Parathyroid adenoma (tissue), 2 donors: ENCODE measurements around the gene PCDH9.

Experiments used
- H2AFZ ChIP-seq: fragments of 300-600 bp; sonication (generic); one replicate; pipeline ENCODE4 v1.7.0; 2017; ENCODE audit warnings: antibody characterized with exemption, mild to moderate bottlenecking
- H3K27ac ChIP-seq: fragments of 300-600 bp; sonication (generic); one replicate; pipeline ENCODE4 v1.7.0; 2017
- H3K27me3 ChIP-seq: fragments of 300-600 bp; sonication (generic); one replicate; pipeline ENCODE4 v1.7.0; 2017; ENCODE audit warnings: low read length; ENCODE audit not compliant: control insufficient read depth, insufficient read depth
- H3K36me3 ChIP-seq: fragments of 300-600 bp; sonication (generic); one replicate; pipeline ENCODE4 v1.7.0; 2017; ENCODE audit warnings: low read length; ENCODE audit not compliant: control insufficient read depth, insufficient read depth
- H3K4me1 ChIP-seq: fragments of 300-600 bp; sonication (generic); one replicate; pipeline ENCODE4 v1.7.0; 2017; ENCODE audit warnings: control low read depth
- H3K4me2 ChIP-seq: fragments of 300-600 bp; sonication (generic); one replicate; pipeline ENCODE4 v1.7.0; 2017; ENCODE audit warnings: low read length
- H3K4me3 ChIP-seq: fragments of 300-600 bp; sonication (generic); one replicate; pipeline ENCODE4 v1.7.0; 2017; ENCODE audit warnings: low read depth, low read length
- H3K79me2 ChIP-seq: fragments of 300-600 bp; sonication (generic); one replicate; pipeline ENCODE4 v1.7.0; 2017; ENCODE audit warnings: control low read depth
- H3K9ac ChIP-seq: fragments of 300-600 bp; sonication (generic); one replicate; pipeline ENCODE4 v1.7.0; 2017; ENCODE audit warnings: mild to moderate bottlenecking
- H3K9me3 ChIP-seq: fragments of 300-600 bp; sonication (generic); one replicate; pipeline ENCODE4 v1.7.0; 2017; ENCODE audit warnings: low read length; ENCODE audit not compliant: control insufficient read depth
- TF ChIP-seq, protein P1 (sequence below): fragments of 300-600 bp; sonication (generic); IDR thresholded peaks from one replicate; pipeline ENCODE4 v1.7.0; 2017; ENCODE audit warnings: antibody characterized with exemption, mild to moderate bottlenecking
- donor health status: primary hyperparathyroidism.

PCDH9 gene

GRCh38 chr13:66703597-66703996, 526.5 kb downstream of the PCDH9 start:
- TF ChIP-seq, protein P1, sequence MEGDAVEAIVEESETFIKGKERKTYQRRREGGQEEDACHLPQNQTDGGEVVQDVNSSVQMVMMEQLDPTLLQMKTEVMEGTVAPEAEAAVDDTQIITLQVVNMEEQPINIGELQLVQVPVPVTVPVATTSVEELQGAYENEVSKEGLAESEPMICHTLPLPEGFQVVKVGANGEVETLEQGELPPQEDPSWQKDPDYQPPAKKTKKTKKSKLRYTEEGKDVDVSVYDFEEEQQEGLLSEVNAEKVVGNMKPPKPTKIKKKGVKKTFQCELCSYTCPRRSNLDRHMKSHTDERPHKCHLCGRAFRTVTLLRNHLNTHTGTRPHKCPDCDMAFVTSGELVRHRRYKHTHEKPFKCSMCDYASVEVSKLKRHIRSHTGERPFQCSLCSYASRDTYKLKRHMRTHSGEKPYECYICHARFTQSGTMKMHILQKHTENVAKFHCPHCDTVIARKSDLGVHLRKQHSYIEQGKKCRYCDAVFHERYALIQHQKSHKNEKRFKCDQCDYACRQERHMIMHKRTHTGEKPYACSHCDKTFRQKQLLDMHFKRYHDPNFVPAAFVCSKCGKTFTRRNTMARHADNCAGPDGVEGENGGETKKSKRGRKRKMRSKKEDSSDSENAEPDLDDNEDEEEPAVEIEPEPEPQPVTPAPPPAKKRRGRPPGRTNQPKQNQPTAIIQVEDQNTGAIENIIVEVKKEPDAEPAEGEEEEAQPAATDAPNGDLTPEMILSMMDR = no peak
- H3K36me3 ChIP-seq = no peaks in the 10 kb centered on the region
- H3K27ac ChIP-seq = no peak overlapping the region
- no peak overlapping the region for H3K9ac ChIP-seq
- H3K4me1 ChIP-seq = no peaks in the 10 kb centered on the region
- no peak overlapping the region for H3K4me2 ChIP-seq
- H2AFZ ChIP-seq = no peak overlapping the region
- no peaks in the 10 kb centered on the region for H3K79me2 ChIP-seq
- H3K27me3 ChIP-seq = no peaks in the 10 kb centered on the region
- H3K4me3 ChIP-seq = no peak overlapping the region
- H3K9me3 ChIP-seq = no peaks in the 10 kb centered on the region

GRCh38 chr13:66700117-66700601, 530.0 kb downstream of the PCDH9 start:
- H3K4me1 ChIP-seq = no peaks in the 10 kb centered on the region
- H3K79me2 ChIP-seq = no peaks in the 10 kb centered on the region
- H2AFZ ChIP-seq = no peak overlapping the region
- H3K4me2 ChIP-seq = no peak overlapping the region
- no peak overlapping the region for H3K4me3 ChIP-seq
- H3K9ac ChIP-seq = no peak overlapping the region
- no peaks in the 10 kb centered on the region for H3K36me3 ChIP-seq
- H3K27ac ChIP-seq = no peak overlapping the region
- TF ChIP-seq, protein P1 = no peak
- no peaks in the 10 kb centered on the region for H3K27me3 ChIP-seq
- H3K9me3 ChIP-seq = no peaks in the 10 kb centered on the region

DNA sequence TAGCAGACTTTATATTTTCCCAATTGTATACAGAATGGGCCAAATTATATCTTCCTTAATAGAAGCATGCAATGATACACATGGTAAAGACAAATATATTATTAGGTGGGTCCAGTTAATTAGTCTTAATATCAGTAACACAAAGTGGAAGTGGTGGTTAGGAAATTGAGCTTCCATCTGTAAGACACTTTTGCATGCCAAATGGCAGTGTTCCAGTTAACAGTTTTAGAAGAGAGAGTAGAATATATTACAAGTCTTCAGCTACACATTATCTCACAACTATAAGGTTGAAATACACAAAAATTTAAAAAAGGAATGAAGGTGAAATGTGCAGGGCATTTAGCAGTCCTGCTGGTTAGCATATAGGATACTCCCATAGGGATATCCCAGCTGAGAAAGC, 536.5 kb downstream of the PCDH9 start:
- Histone ChIP-seq H2AFZ (no peak overlapping the region), H3K27me3 (no peaks in the 10 kb centered on the region), H3K9ac (no peak overlapping the region), H3K79me2 (no peaks in the 10 kb centered on the region), H3K27ac (no peak overlapping the region), H3K4me3 (no peak overlapping the region), H3K4me1 (no peaks in the 10 kb centered on the region), H3K36me3 (no peaks in the 10 kb centered on the region), H3K9me3 (no peaks in the 10 kb centered on the region), H3K4me2 (no peak overlapping the region)
- TF ChIP-seq, protein P1 = no peak

DNA sequence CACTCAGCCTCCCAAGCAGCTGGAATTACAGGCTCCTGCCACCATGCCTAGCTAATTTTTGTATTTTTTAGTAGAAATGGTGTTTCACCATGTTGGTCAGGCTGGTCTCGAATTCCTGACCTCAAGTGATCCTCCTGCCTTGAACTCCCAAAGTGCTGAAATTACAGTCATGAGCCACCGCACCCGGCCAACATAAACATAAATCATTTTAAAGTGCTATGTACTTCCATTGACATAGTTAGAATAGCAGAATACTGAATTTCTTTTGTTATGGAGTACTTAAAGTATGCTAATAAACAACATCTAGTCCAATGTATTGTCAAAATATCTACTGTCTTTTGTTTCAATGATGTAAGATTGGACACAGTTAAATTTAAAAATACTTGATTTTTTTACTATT, 539.0 kb downstream of the PCDH9 start:
- Histone ChIP-seq H3K27me3 (no peaks in the 10 kb centered on the region), H3K9me3 (no peaks in the 10 kb centered on the region), H3K27ac (no peak overlapping the region), H2AFZ (no peak overlapping the region), H3K4me3 (no peak overlapping the region), H3K4me1 (no peaks in the 10 kb centered on the region), H3K36me3 (no peaks in the 10 kb centered on the region), H3K9ac (no peak overlapping the region), H3K79me2 (no peaks in the 10 kb centered on the region), H3K4me2 (no peak overlapping the region)
- TF ChIP-seq, protein P1 = no peak

- no peak overlapping the region for H3K4me2 ChIP-seq
- no peaks in the 10 kb centered on the region for H3K79me2 ChIP-seq
- H3K36me3 ChIP-seq = no peaks in the 10 kb centered on the region
- no peak overlapping the region for H3K27ac ChIP-seq
- no peak overlapping the region for H2AFZ ChIP-seq
- TF ChIP-seq, protein P1 = no peak
- H3K9me3 ChIP-seq = no peaks in the 10 kb centered on the region
- no peaks in the 10 kb centered on the region for H3K27me3 ChIP-seq
- no peaks in the 10 kb centered on the region for H3K4me1 ChIP-seq
- H3K9ac ChIP-seq = no peak overlapping the region
- no peak overlapping the region for H3K4me3 ChIP-seq
Observed at GRCh38 chr13:66689628-66690027, 540.5 kb downstream of the PCDH9 start.
